Mammary epithelial cell (primary cell): ENCODE results near the gene RPL31.

ENCODE experiments used
- CTCF ChIP-seq, 2 donors: IDR thresholded peaks in 1 of 2; conservative IDR thresholded peaks in 1 of 2; 2 replicates each; pipeline ENCODE4 v1.5.1; 2011 to 2012; ENCODE audit warnings: inconsistent platforms in 2 of 2, low read length in 2 of 2, mild to moderate bottlenecking in 2 of 2, control low read depth in 1 of 2, low read depth in 1 of 2; ENCODE audit not compliant: insufficient read depth in 1 of 2; ENCODE audit errors: extremely low read depth in 1 of 2
- EZH2 ChIP-seq: IDR thresholded peaks from 2 replicates; pipeline ENCODE4 v1.6.1; 2012; ENCODE audit warnings: low read length, inconsistent platforms, borderline replicate concordance

GRCh38 chr2:101023327-101024107 is 21.4 kb downstream of the RPL31 start:
- no peak for TF ChIP-seq CTCF (conservative IDR thresholded peaks at IDR 0.05 in 1 of 2, IDR thresholded peaks at IDR 0.05 in 1 of 2; ENCODE audit: extremely low read depth in 1 of 2, insufficient read depth in 1 of 2, low read depth in 1 of 2, low read length in 2 of 2)
- TF ChIP-seq EZH2 = no peak
